CD4-positive, alpha-beta T cell treated with Interleukin-17A for 4 hours (primary cell): ENCODE measurements around the gene RNF149.
"Not testable (repeated sequence)": the region's sequence is repeated elsewhere in the genome, so short reads cannot be mapped to it uniquely, and the experiment has no call there.

Experiments
- DNase-seq: peaks from one replicate; pipeline ENCODE4 v3.0.0-alpha.2; 2020; ENCODE audit warnings: mixed read lengths

The RNF149 gene, protein sequence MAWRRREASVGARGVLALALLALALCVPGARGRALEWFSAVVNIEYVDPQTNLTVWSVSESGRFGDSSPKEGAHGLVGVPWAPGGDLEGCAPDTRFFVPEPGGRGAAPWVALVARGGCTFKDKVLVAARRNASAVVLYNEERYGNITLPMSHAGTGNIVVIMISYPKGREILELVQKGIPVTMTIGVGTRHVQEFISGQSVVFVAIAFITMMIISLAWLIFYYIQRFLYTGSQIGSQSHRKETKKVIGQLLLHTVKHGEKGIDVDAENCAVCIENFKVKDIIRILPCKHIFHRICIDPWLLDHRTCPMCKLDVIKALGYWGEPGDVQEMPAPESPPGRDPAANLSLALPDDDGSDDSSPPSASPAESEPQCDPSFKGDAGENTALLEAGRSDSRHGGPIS

DNA sequence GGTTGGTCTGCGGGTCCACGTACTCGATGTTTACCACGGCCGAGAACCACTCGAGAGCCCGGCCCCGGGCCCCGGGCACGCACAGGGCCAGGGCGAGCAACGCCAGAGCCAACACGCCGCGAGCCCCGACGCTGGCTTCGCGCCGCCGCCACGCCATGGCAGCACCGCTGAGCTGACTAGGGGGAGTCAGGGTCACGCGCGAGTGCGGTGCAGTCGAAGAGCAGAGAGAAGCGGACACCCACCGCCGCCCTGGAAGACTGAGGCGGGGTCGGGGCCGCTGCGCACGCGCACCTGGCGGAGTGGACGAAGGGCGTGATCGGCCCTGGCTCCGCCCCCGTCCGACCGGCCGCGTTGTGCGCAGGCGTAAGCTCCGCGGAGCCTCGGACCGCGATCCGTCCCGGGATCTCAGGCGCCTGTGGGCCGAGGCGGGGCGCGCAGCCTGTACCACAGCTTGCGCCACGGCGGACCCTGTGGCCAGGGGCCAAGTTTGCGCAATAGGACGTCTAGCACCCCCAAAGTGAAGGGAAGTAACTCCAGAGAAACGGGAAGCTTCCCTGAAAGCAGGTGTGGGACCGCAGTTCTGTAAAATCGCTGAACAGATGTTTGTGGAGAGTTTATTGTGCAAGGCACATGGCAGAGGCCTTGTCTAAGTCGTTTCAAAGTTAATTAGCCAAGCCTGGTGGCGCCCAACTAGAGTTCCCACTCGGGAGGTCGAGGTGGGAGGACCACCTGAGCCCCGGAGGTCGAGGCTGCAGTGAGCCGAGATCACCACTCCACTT lies at the start of gene RNF149:
Gene RNF149, minus strand, starts transcription at position 270 of the 779 bp plus-strand sequence. Its CDS starts 113 bp downstream, at position 157.
- peak; percentile 95 for DNase-seq

DNA sequence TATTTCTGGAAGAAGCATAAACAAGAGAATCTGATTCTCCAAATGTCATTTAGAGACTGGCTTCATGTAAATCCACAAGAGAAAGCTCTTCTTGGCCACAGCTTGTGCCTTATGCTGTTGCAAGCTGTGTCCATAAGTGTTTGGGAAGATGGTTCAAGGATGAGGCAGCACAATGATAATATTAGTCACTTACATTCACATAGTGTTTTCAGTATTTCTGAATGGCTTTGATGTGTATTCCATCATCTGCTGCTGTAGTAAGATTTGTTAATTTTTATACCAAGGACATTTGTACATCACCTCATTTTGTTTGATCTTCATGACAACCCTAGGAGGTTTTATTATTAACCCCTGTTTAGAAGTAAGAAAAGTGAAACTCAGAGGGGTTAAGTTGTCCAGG lies 48.9 kb upstream of the RNF149 start:
- DNase-seq, result no peak

DNA sequence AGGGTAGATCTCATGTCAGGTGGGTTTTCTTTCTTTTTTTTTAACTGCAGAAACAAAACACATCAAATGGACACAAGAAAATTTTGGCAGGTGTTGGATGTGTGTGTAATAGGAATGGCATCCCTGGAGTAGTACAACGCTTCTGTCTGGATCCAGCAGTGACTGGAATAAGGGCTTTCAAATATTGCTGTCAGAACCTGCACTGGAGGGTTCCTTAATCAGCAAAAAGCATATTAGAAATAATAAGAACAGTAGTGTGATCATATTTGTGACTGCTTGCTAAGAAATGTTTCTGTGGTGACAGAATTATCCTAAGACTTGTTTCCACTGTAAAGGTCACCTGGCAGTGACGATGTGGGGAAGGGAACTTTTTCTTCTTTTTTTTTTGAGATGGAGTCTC lies 48.0 kb upstream of the RNF149 start:
- DNase-seq, result no peak

DNA sequence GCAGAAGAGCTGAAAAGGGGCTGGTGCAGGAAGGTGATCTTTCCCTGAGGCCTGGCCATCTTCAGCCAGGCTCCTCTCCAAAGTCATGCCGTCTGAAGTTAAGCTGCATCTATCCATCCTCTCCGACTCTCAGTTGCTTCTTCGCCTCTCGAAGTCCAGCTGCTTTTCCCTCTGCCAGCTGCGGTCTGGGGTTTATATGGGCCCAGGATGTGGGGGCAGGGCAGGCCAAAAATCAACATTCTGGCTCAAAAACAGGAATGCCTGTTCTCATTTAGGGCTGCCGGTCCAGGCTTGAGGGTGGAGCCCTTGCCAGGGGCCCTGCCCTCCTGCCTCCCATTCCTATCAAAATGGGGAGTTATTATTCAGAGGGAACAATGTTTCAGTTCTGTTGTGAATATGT lies 47.6 kb upstream of the RNF149 start:
- no peak for DNase-seq

DNA sequence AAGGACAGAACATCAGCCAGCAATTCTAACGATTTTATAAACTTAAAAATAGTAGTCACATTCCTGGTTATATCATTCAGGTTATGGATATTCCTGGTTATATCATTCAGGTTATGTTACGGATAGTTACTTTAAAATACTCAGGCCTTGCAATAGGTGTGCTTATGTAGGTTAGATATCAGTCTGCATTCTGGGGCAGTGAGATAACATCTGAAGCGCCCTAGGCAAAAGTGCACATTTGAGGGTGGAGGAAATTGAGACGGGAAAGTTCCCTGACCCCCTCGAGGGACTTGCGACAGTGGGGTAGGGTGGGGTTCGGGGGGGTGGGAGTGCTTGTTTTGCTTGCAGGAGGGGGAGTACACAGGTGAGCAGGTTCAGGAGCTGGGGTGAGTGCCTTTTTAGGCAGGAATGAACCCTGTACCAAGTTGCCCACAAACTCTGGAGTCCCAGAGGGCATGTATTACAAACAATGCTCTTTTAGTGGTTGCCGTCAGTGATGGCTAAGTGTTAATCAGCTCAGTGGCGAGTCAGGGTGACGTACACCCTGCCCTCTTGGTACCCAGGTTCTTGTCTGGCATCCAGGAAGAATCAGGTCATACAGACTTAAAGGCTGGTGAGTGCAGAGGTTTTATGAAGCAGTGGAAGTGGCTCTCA lies 47.0 kb upstream of the RNF149 start:
- DNase-seq, result no peak

DNA sequence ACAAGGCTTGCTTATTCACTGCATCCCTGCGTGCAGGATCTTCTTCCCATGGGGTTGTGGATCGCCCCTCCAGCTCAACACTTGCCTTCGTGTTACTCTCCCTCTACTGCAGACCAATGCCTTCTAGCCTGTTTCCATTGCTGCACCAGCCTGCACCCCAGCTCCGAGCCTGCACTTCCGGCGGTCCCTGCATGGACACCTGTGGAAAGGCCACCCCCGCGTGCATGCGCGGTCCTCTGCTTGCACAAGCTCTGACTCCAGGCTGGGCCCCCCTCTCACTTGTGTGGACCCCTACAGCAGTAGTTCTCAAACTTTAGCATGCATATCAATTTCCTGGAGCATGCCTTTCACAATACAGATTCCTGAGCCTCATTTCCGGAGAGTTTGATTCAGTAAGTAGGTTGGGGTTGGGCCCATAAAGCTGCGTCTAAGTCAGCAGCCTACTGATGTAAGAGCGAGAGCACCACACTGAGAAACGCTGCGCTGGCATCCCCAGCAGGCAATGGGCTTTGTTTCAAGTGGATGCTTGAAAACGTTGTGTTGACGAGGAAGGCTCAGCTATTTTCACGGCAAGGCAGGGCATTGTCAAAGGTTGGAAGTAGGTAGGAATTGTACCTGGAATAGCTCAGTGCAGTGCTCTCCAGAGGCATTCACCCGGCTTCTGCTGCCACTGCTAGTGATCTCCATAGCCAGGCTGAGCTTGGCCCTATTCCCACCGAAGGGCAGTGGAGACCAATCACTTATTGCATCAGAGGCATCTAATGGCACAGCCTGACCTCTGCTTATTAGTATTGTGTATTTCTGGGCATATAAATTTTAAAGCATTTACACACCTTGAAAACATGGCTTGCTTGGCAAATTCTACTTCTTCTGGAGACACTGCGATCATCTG lies 46.2 kb upstream of the RNF149 start:
- no peak for DNase-seq

DNA sequence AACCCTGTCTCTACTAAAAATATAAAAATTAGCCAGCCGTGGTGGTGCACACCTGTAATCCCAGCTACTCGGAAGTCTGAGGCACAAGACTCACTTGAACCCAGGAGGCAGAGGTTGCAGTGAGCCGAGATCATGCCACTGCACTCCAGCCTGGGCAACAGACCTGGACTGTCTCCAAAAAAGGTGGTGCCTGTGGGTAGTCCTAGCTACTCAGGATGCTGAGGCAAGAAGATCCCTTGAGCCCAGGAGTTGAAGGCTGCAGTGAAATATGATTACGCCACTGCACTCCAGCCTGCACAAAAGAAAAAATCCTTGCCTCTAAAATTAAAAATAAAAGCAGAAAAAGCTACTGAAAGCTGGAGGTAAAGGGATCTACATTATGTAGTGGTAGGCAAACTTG lies 44.1 kb upstream of the RNF149 start:
- not testable (repeated sequence) for DNase-seq

DNA sequence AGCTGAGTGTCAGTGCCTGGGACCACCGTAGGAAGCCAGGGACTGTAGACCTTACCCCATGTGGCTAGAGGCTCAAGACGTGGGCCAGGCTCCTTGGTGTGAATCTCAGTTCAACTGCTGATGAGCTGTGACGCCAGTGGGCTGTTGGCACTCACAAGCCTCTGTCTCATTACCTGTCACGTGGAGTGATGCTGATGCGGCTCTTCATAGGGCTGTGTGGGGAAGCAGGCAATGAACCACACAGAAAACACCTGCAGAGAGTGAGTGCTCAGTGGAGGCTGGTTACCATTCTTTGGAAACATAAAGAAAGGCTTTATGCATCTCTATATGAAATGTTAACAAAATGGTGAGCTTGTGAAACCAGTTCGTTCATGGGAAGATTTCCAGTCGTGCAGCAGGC lies 42.7 kb upstream of the RNF149 start:
- DNase-seq, result no peak

DNA sequence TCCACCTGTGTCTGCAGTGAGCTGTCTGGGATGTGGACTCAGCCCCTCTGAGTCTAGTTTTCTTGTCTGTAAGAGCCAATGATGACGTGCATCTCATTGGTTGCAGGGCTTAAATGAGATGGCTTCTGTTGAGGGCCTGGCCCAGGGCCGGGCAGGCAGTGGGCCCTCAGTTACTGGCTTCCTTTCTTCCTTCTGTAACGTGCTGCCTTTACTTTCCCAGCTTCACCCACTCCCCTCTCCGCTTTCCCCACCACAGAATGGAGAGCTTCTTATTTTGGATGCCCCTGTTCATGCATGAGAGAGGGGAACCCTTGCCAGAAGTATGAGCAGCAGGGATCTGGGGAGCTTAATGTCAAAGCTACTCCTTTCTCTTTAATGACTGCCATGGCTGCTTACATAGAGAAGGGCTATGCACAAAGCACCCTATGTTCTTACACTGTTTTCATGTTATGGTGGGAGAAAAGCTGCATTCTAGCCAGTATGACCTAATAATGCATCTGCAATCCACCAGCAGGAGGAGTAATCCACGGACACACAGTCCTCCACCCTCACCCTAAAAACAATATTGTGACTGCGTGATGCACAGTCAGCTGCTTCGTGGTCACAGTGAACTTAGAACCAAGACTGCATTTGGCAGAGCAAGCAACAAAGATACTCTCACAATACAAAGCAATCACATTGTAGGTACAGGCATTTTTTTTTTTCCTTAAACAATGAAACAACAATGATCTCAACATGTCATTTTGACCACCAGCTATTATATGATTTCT lies 41.6 kb upstream of the RNF149 start:
- DNase-seq, result peak; percentile 19

DNA sequence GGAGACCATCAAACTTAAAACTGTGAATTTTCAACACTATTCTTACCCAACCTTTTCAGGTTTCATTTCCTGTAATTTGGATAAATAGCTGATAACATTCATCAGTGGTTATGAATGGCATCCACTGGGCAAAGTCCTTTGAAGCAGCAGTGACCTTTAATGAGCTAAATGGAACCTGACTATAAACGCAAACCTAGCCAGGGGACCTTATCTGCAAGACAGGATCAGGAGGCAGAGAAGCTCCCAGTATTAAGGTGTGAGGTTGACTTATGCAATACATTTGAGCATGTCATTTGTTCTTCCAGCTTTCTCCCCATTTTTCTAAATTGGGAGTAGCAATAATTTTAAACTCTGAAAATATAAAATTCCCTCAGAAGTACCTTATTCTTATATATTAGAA lies 40.4 kb upstream of the RNF149 start:
- no peak for DNase-seq

DNA sequence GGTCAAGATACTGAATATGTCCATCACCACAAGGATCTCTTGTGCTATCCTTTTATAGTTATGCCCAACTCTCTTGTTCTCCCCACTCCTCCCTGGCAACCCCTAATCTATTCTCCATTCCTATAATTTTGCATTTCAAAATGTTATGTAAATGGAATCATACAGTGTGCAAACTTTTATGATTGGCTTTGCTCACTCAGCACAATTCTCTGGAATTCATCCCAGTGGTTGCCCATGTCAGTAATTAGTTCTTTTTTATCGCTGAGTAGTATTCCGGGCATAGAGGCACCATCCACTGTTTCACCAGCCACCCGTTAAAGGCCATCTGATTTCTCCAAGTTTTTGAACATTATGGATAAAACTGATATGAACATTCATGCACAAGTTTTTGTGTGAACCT lies 38.4 kb upstream of the RNF149 start:
- no peak for DNase-seq

DNA sequence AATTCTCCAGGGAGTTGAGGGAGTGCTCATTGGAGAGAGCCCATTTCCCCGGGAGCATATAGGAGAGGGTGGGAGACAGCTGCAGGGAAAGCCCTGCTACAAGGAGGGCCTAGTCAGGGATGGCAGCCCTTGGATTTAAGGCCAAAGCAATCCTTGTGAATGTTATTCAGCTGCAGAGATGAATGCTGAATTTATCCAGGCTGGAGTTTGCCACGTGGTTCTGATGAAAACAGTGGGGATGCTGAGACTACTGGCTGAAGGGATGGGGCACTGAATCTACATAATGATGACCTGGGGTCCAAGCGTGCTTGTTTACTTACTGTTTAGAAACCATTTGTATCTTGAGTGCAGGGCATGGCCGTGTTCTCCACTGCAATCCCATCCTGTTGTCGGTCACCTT lies 35.6 kb upstream of the RNF149 start:
- DNase-seq, result no peak

DNA sequence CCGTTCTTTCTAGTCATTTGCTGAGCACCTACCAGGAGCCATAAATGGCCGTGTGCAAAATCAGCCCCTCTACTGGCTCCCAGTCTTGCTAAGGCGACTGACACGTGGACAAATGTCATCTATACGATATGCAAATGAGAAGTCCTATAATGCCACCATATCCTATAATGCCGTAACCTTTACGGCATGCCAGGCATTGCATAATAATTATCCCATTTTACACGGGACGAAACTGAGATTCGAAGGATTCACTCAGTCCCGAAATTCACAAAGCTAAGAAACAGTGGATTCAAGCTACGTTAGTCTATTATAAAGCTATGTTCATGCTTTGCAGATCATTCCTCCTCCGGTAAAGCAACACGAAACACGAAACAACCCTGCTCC lies 34.1 kb upstream of the RNF149 start:
- no peak for DNase-seq

DNA sequence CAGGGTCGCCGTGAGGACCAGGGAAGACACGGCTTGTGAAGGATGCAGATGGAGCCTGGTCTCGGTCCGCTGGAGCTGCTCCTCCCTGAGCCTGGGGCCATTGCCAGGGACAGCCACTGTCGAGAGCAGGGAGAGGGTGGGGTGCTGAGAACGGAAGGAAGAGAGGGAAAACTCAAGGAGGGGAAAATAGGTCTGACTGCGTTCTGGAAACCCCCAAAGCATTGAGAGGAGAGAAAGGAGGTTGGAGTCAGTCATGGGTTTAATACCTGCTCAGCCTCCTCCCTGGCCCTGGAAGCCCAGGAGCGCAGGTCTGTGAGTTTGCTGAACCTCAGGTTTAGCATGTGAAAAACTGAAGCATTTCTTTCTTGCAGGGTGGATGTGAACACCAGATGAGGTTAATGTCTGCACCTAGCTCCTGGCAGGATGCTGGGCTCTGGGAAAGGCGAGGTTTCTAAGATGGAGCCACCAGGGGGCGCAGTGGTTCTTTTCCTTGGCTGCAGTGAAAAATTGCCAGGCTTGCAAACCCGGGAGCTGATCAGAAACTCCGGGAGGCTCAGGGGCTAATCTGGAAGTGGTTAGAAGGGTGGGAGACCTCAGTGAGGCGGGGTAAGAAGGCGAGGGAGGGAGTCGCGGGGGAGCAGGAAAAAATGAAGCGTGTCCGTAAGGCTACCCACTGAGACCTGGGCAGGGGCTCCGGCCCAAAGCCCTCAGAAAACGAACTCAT lies 33.6 kb upstream of the RNF149 start:
- DNase-seq, result peak; percentile 87

DNA sequence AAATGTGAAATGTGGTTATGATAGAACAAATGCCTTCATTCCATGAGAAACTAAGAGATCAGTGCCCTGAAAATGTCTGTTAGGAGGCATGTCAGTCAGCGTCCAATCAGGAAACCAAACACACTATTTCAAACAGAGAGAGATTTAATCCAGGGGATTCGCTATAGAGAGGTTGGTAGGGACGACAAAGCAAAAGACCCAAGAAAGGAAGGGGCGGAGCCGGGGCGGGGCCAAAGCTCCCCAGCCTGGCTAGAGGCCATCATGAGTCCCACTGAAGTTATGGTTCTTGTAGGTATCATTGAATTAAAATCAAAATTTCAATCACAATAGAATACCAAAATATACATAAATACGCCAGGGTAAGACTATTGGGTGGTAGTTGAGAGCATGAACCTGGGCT lies 32.9 kb upstream of the RNF149 start:
- DNase-seq, result peak; percentile 67

DNA sequence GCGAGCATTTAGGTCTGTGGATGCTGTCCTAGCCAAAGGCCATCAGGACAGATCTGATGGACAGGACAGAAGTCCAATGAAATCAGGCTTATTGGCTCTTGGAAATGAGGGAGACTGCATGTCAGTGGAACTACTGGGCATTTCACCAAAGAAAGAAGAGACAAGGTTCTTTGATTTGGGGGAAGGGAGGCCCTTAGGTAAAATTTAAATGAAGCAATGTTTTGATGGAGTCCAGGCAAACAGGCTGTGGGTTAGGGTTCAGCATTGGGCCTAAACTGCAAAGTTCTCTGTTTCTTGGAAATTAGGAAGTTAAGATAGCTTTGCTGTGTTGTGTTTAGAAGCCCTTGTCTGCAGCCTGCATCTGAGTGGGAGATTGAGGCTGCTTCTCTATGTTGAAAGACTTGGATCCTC lies 31.6 kb upstream of the RNF149 start:
- no peak for DNase-seq

DNA sequence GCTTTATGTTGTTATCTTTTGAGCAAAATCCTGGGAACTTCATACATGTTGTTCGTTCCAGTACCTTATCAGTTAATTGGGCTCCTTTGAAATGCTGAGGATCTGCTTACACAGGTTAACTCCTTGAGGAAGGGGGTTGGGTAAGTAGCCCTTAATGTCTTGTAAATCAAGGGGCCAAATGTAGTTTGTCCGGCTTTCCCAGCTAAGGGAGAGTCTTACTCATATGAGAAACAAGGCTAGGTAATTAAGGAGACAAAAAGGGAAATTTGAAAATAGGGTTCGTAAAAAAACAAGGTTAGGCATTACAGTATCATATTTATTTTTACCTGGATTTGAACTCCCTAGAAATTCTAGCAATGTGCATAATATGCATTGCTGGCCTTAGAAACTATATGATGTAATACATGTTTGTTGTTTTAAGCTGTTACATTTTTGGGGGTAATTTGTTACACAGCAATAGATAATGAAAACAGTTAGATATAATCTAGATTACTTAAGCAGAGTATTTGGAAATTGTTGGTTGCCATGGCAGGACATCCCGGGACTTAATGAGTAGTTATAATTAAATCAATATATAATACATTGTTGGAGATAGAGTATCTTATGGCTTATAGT lies 30.9 kb upstream of the RNF149 start:
- no peak for DNase-seq

DNA sequence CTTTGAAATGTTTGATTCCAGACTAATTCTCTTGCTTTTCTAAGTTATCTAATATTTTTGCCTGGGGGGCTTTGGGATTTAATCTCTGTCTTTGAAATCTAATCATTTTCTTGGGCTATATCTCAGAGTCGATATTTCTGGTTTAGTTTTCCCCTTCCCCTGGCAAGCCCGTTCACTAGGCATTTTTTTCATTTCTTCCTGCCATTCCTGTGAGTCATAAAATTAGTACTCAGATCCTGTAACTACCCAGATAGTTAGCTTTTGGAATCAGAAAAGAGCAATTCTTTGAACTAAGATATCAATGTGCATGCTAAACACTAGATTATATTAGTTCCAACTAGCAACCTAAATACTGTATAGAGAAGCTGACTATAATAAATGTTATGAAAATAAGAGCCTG lies 29.4 kb upstream of the RNF149 start:
- DNase-seq, result no peak

DNA sequence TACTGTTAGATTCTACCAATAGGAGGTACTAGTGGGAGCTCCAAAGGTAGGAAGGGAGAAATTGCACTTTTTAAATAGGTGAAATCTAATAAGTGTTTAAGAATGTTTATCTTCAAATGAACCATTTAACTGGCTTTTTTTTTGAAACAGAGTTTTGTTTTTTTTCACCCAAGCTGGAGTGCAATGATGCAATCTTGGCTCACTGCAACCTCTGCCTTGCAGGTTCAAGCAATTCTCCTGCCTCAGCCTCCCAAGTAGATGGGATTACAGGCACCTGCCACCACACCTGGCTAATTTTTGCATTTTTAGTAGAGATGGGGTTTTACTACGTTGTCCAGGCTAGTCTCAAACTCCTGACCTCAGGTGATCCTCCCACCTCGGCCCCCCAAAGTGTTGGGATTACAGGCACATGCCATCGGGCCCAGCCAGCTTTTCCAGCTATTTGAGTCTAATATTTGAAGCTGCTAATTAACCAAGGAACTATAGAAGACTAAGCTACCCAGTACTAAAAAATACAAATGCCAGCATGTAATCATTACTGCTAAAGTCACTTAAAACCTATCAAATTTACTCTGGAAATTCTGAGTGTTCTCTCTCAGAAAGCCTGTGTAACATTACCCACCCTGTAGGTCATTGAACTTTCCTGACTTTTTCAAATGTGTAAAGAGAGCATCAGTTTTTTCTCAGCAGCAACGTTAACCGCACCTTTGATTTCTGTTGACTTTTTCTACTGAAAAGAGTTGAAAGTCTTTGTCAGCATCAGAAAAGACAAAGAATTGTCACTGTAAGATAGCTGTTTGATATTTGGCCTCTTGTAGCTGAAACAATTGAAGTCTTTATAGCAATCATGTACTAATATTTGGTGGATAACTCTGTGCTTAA lies 24.6 kb upstream of the RNF149 start:
- no peak for DNase-seq

DNA sequence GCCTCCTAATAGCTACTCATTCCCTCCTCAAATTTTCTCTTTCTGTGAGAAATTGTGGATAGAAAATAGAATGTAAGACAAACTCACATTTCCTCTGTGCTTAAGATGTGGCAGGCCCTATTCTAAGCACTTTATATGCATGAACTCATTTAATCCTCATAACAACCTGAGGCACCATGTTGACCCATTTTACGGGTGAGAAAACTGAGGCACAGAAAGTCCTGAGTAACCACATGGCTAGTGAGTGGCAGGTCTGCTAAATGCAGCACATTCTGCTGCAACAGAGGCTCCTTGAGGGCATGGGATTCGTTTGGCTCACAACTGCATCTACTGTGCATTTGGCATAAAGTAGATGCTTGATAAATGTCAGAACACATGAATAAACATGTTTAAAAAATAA lies 22.7 kb upstream of the RNF149 start:
- no peak for DNase-seq
